HG03442 (cell line): ENCODE data around the gene CCIN.

Source experiments
- ATAC-seq: cut with Tn5 transposase; IDR thresholded peaks from one replicate; pipeline ENCODE4 v1.9.1; 2021; ENCODE audit warnings: mild to moderate bottlenecking, moderate library complexity; ENCODE audit not compliant: unreplicated experiment

CCIN gene

DNA sequence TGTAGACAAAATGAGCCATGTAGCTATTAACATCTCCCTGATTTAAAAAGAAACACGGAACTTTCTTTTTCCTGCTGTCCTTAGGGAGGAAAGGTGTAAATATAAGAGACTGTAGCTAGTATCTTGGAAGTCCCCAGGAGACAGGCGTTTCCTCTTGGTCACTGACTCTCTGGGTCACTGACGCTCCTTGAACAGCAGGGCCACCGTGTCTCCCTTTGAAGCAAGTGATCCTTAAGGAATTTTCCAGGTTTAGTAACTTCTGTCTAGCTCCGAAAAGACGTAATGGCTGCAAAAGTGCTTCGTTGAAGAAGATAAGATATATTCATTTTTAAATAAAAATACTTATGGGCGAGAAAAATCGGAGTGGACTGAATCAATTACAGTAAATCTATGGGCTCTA is 20.8 kb downstream of the CCIN start:
- no peak for ATAC-seq

- peak; percentile 96 for ATAC-seq
These were observed 21.5 kb downstream of the CCIN start, which contains the start of gene CLTA for GRCh38 chr9:36190388-36191289. TSS of gene CLTA (plus strand) at chr9:36190921. CDS start at chr9:36191057, 136 bp downstream.

- peak; percentile 1 for ATAC-seq
These were observed 22.1 kb downstream of the CCIN start for GRCh38 chr9:36191290-36191645.

DNA sequence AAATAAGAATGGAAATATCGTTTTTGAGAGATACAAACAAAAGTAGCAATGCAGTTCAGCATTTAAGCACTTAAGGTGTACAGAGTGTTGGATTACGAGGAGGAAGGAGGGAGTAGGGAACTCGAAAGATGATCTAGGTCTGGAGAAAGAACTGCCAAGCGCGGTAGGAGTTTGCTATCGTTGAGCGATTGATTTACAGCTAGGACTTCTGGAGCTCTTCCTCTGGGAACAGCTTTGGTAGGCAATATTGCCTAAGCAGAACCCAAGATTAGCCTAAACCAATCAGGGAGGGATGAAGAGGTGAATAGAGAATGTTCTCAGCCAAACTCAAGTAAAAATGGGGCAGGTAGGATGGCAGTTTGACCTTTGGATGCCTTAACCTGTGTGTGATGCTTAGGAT is 22.5 kb downstream of the CCIN start:
- ATAC-seq, result no peak

DNA sequence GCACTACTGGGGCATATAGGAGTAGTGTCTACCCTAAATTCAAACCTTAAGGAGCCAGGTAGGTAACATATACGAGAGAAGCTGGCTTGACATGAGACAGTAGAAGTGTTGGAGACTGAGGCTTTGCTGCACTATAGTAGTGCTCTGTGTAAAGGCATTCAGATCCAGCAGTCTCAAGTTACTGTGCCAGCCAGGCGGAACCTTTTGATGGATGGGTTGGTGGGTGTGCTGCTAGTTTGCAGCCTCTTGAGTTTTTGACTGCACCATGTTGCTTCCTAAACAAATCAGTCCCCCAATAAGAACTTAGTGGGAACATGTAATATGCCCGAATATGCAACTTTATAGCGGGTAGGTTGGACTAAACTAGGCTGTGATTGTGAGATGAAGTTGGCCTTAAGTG is 23.0 kb downstream of the CCIN start:
- ATAC-seq, result no peak

GRCh38 chr9:36193023-36193422 is 23.8 kb downstream of the CCIN start:
- no peak for ATAC-seq

GRCh38 chr9:36194326-36195000 is 25.3 kb downstream of the CCIN start:
- no peak for ATAC-seq

GRCh38 chr9:36204906-36205547 is 35.8 kb downstream of the CCIN start:
- ATAC-seq, result no peak

DNA sequence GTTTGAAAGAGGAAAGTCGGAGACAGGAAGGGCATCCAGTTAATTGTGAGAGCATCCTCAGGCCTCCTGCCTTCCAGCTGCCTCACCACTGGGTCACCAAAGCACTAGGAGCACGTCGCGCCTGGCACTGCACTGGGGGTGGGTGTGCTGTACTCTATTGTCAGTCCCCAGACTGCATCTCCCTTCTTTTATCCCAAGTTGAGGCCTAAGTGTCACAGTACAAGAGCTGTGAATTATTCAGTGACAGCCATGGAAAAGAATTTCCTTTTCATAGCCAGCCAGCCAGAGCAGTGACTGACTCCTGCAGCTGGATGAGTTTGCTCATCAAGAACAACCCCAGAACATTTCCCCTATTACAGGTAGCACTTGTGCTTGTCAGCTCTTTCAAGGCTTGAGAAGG is 37.8 kb downstream of the CCIN start:
- ATAC-seq, result no peak

- no peak for ATAC-seq
These were observed 38.4 kb downstream of the CCIN start for GRCh38 chr9:36207546-36208012.

- no peak for ATAC-seq
These were observed 39.5 kb downstream of the CCIN start for GRCh38 chr9:36208521-36209253.

DNA sequence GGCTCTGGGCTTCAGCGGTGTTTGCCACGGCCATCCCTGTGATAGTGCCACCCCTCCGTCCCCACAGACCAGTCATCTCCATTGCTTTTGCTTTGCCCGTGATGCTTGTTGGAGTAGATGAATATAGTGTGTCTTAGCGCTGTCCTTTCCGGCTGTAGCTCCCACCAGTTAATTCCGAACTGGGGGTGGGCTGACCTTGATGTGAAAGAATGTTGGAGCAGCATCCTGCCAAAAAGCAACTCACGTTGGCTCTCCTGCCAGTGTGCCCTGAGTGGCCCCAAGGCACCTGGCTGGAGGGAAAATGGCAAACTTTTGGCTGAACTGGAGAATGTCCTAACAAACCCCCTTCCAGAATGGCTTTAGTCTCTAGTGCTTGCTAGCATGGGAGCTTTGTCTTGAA is 41.5 kb downstream of the CCIN start:
- no peak for ATAC-seq

- no peak for ATAC-seq
These were observed 42.3 kb downstream of the CCIN start for GRCh38 chr9:36211510-36211909.

DNA sequence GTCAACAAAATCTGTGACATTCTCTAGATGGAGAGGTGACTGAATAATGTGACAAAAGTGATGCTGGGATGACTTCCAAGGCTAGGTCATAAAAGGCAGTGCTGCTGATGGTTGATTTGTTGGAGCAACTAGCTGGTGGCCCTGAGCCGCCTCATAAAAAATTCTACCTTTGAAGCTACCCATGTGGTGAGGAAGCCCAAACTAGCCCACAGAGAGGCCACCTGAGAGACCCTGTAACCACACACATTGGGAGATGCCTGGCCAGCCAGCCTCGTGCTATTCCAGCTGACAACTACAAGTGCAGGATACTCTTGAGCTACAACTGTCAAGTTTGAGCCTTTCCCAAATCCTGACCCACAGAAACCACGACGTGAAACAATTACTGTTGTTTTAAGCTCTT is 44.2 kb downstream of the CCIN start:
- ATAC-seq, result no peak

DNA sequence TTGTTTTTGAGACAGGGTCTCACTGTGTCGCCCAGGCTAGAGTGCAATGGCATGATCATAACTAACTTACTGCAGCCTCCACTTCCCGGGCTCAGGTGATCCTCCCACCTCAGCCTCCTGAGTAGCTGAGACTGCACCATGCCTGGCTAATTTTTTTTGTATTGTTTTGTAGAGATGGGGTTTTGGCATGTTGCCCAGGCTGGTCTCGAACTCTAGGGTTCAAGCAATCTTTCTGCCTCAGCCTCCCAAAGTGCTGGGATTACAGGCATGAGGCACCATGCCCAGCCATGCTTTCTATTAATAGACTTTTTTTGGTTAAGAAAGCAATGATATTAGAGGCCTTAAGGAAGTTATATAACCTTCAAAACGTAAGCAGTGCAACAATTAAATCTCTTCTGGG is 44.8 kb downstream of the CCIN start:
- ATAC-seq, result no peak

DNA sequence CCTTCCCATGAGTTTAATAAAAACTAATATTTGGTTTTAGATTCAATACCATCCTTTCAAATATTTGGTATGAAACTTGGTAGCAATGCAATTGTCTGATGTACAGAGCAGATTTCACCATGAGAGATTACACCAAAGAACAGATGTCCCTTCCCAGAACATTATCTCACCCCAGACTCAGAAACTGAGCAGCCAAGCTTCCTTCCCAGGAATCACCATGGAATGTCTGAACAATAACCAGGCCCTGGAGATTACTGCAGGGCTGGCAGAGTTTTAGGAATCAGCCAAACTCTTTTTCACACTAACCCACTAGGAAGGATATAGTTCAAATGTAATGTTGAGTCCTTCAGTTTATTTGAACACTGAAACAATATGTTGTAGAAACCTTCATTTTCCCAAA is 45.4 kb downstream of the CCIN start:
- no peak for ATAC-seq

DNA sequence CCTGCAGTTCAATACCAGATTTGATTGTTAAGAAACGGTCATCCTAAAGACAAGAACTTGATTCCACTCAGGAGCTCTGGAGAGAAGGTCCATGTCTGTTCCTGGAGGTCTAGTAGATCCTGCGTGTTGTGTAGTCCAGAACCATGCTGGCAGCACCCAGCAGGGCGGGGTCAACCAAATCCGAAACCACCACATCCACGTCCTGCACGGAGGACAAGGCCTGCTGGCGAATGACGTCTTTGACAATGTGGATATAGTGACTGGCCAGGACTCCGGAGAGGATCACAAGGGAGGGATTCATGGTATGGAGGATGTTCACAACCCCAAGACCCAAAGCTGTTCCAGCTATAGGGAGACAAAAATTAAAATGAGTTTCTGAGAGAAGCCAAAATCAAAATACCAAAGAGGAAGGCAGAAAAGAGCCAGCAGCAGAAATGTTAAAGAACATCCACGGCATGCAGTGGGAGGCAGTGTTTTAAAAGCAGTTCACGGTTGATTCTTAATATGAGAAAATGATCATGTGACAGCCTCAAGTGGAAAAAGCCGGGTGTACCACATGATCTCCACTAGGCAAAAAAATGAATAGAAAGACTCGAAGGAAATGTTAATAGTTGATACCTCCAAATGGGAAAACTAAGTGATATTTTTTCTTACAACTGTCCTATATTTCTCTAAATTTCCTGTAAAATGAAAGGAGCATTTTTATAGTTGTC is 48.2 kb downstream of the CCIN start:
- ATAC-seq, result no peak

DNA sequence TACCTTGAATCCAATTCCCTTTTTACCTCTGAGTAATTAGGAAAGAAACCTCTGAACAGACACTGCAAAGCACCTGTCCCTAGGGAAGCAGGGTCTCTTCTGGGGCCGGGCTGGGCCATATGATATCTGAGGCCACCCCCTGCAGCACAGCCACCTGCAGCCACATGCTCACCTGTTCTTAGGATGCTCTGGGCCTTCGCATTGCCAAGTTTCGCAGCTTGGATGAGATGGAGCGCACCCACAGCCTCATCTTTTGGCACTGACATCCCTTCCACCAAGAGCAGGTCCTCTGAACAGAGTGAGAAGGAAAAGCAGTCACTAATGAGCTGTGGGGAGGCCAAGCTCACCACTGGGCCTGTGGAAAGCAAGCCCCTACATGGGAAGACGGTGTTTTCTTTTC is 48.8 kb downstream of the CCIN start:
- no peak for ATAC-seq

DNA sequence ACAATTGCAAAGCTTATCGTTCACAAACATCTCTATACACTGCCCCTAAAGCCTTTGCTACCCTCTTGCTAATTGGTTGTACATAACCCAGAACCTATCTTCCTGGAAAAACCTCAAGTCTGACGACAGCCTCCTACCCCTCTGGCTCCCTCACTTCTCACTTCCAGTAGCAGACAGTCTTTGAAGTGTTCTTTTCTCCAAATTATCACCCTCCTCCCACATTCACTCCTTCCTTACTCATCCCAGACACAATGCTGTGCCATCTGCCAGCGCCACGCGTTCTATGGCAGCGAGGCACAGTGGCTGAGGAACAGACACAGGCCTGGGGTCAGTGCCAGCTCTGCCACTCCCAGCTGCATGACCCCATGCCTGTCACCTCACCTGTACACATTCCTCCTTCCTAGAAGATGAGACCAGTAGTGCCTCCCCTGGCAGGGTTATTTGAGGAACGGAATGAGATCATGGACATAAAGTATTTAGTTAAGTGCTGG is 49.3 kb downstream of the CCIN start:
- ATAC-seq, result no peak
